Osteocyte (in vitro differentiated cells): Measurements from ENCODE around the gene SULT2B1. TPM values are rescaled to one million over a fixed set of nuclear protein-coding genes. Genes with fewer than 3 reads are reported as not detected.

Source experiments
- DNase-seq: peaks from one replicate; pipeline ENCODE4 v3.0.0; 2021; ENCODE audit warnings: mixed read lengths; ENCODE audit not compliant: unreplicated experiment; ENCODE audit errors: extremely low spot score
- H3K27ac Mint-ChIP-seq: one replicate; pipeline ENCODE4 v1.8.0; 2021; ENCODE audit warnings: mild to moderate bottlenecking, mixed read lengths; ENCODE audit not compliant: unreplicated experiment
- H3K27me3 Mint-ChIP-seq: one replicate; pipeline ENCODE4 v1.8.0; 2021; ENCODE audit warnings: mixed read lengths; ENCODE audit not compliant: unreplicated experiment
- H3K36me3 Mint-ChIP-seq: one replicate; pipeline ENCODE4 v1.8.0; 2021; ENCODE audit warnings: mixed read lengths; ENCODE audit not compliant: unreplicated experiment
- H3K4me1 Mint-ChIP-seq: one replicate; pipeline ENCODE4 v1.8.0; 2021; ENCODE audit warnings: mixed read lengths; ENCODE audit not compliant: unreplicated experiment
- H3K4me3 Mint-ChIP-seq: one replicate; pipeline ENCODE4 v1.8.0; 2021; ENCODE audit warnings: mild to moderate bottlenecking, moderate library complexity, mixed read lengths; ENCODE audit not compliant: unreplicated experiment
- H3K9me3 Mint-ChIP-seq: one replicate; pipeline ENCODE4 v1.8.0; 2021; ENCODE audit warnings: mixed read lengths; ENCODE audit not compliant: unreplicated experiment
- CTCF ChIP-seq: fragments of 200-600 bp; sonication (generic); IDR thresholded peaks from 2 replicates; pipeline ENCODE4 v1.5.0; 2021; ENCODE audit warnings: antibody characterized with exemption, mild to moderate bottlenecking, moderate library complexity
- total RNA-seq: library from RNA; stranded (reverse); gene quantifications from 2 replicates; pipeline ENCODE4 v1.2.1, GENCODE V29; 2021

Gene SULT2B1
- total RNA-seq, 1 donor from 2014 or later: not detected

GRCh38 chr19:48508729-48509411 is 43.1 kb upstream of the SULT2B1 start:
- no peak for TF ChIP-seq CTCF
- Mint-ChIP-seq H3K4me1 (peaks cover 9% of the 10 kb centered on the region), H3K27ac (no peak overlapping the region), H3K36me3 (no peaks in the 10 kb centered on the region), H3K27me3 (peaks cover 9% of the 10 kb centered on the region), H3K4me3 (no peak overlapping the region), H3K9me3 (no peaks in the 10 kb centered on the region)
- DNase-seq: no peak

GRCh38 chr19:48509467-48510194 is 42.3 kb upstream of the SULT2B1 start:
- H3K4me1 Mint-ChIP-seq: peaks cover 10% of the 10 kb centered on the region
- no peak overlapping the region for H3K4me3 Mint-ChIP-seq
- peaks cover 9% of the 10 kb centered on the region for H3K27me3 Mint-ChIP-seq
- no peaks in the 10 kb centered on the region for H3K36me3 Mint-ChIP-seq
- H3K9me3 Mint-ChIP-seq: no peaks in the 10 kb centered on the region
- no peak for DNase-seq
- no peak overlapping the region for H3K27ac Mint-ChIP-seq
- TF ChIP-seq CTCF: no peak

GRCh38 chr19:48510421-48511268 is 41.3 kb upstream of the SULT2B1 start:
- H3K4me3 Mint-ChIP-seq: no peak overlapping the region
- H3K27me3 Mint-ChIP-seq: peaks cover 9% of the 10 kb centered on the region
- H3K9me3 Mint-ChIP-seq: no peaks in the 10 kb centered on the region
- no peaks in the 10 kb centered on the region for H3K36me3 Mint-ChIP-seq
- H3K27ac Mint-ChIP-seq: no peak overlapping the region
- no peak for TF ChIP-seq CTCF
- peaks cover 10% of the 10 kb centered on the region for H3K4me1 Mint-ChIP-seq
- DNase-seq: no peak

GRCh38 chr19:48511321-48511731 is 40.6 kb upstream of the SULT2B1 start:
- H3K27ac Mint-ChIP-seq: no peak overlapping the region
- H3K9me3 Mint-ChIP-seq: no peaks in the 10 kb centered on the region
- no peak overlapping the region for H3K4me3 Mint-ChIP-seq
- no peak for TF ChIP-seq CTCF
- peaks cover 10% of the 10 kb centered on the region for H3K4me1 Mint-ChIP-seq
- H3K27me3 Mint-ChIP-seq: peaks cover 9% of the 10 kb centered on the region
- no peak for DNase-seq
- no peaks in the 10 kb centered on the region for H3K36me3 Mint-ChIP-seq
